Neural progenitor cell (in vitro differentiated cells): ENCODE data around the gene SND1. TPM values are rescaled to one million over a fixed set of nuclear protein-coding genes. Genes with fewer than 3 reads are reported as not detected.

Experiments
- DNase-seq: peaks from one replicate; pipeline ENCODE4 v3.0.0-alpha.2; 2016; ENCODE audit warnings: low spot score
- H2AFZ ChIP-seq: fragments of 200-600 bp; sonication (generic); replicated peaks from 2 replicates; pipeline ENCODE4 v1.6.1; 2016; ENCODE audit warnings: antibody characterized with exemption
- H3F3A ChIP-seq: fragments of 200-600 bp; sonication (generic); 2 replicates; pipeline ENCODE4 v1.6.1; 2016; ENCODE audit warnings: antibody characterized with exemption, low read depth
- H3K27ac ChIP-seq: fragments of 200-600 bp; sonication (generic); 2 replicates; pipeline ENCODE4 v1.5.1; 2016; ENCODE audit warnings: mild to moderate bottlenecking
- H3K27me3 ChIP-seq: fragments of 200-600 bp; sonication (generic); 2 replicates; pipeline ENCODE4 v1.6.1; 2016; ENCODE audit warnings: mild to moderate bottlenecking, moderate library complexity
- H3K36me3 ChIP-seq: fragments of 200-600 bp; sonication (generic); 2 replicates; pipeline ENCODE4 v1.5.1; 2016
- H3K4me1 ChIP-seq: fragments of 200-600 bp; sonication (generic); 2 replicates; pipeline ENCODE4 v1.6.1; 2016; ENCODE audit warnings: mixed run types
- H3K4me2 ChIP-seq: fragments of 200-600 bp; sonication (generic); 2 replicates; pipeline ENCODE4 v1.6.1; 2016
- H3K4me3 ChIP-seq: fragments of 200-600 bp; sonication (generic); 2 replicates; pipeline ENCODE4 v1.5.1; 2016
- H3K79me2 ChIP-seq: fragments of 200-600 bp; sonication (generic); 2 replicates; pipeline ENCODE4 v1.6.1; 2016; ENCODE audit warnings: low read depth
- H3K9ac ChIP-seq: fragments of 200-600 bp; sonication (generic); 2 replicates; pipeline ENCODE4 v1.6.1; 2016
- H3K9me3 ChIP-seq: fragments of 200-600 bp; sonication (generic); 2 replicates; pipeline ENCODE4 v1.5.1; 2016; ENCODE audit warnings: low read depth
- H4K20me1 ChIP-seq: fragments of 200-600 bp; sonication (generic); 2 replicates; pipeline ENCODE4 v1.6.1; 2016; ENCODE audit warnings: low read depth
- H3K27ac Mint-ChIP-seq: 3 replicates; pipeline ENCODE4 v1.8.0; 2021; ENCODE audit warnings: mixed read lengths
- H3K27me3 Mint-ChIP-seq: 2 replicates; pipeline ENCODE4 v1.8.0; 2022; ENCODE audit warnings: low read depth, mild to moderate bottlenecking, inconsistent platforms, moderate library complexity, mixed read lengths; ENCODE audit not compliant: insufficient read depth
- H3K36me3 Mint-ChIP-seq: 3 replicates; pipeline ENCODE4 v1.8.0; 2021; ENCODE audit warnings: mixed read lengths
- H3K4me1 Mint-ChIP-seq: 3 replicates; pipeline ENCODE4 v1.8.0; 2021; ENCODE audit warnings: mixed read lengths
- H3K4me3 Mint-ChIP-seq: 3 replicates; pipeline ENCODE4 v1.8.0; 2021; ENCODE audit warnings: mild to moderate bottlenecking, moderate library complexity, mixed read lengths
- H3K9me3 Mint-ChIP-seq: 3 replicates; pipeline ENCODE4 v1.8.0; 2020; ENCODE audit warnings: mixed read lengths
- EZH2 ChIP-seq: fragments of 200-600 bp; sonication (generic); IDR thresholded peaks from 2 replicates; pipeline ENCODE4 v1.6.1; 2017; ENCODE audit warnings: antibody characterized with exemption, mild to moderate bottlenecking, moderate library complexity
- EZH2phosphoT487 ChIP-seq: fragments of 200-600 bp; sonication (generic); IDR thresholded peaks from 2 replicates; pipeline ENCODE4 v1.6.1; 2017; ENCODE audit warnings: antibody characterized with exemption
- total RNA-seq: library from RNA; depleted of rRNA; stranded (reverse); fragments of >200 nt; gene quantifications from 2 replicates; pipeline ENCODE4 v1.2.3, GENCODE V29; 2015; ENCODE audit warnings: low replicate concordance
- TF ChIP-seq, protein P1 (sequence below): fragments of 200-600 bp; sonication (generic); IDR thresholded peaks from 2 replicates; pipeline ENCODE4 v1.5.1; 2017; ENCODE audit warnings: antibody characterized with exemption, mild to moderate bottlenecking

The SND1 gene
- total RNA-seq, 1 donor from 2014 or later, result 154 TPM

GRCh38 chr7:127632276-127632910 is 19.6 kb upstream of the SND1 start:
- H3K4me1 Mint-ChIP-seq, result no peaks in the 10 kb centered on the region
- no peaks in the 10 kb centered on the region for H3K36me3 Mint-ChIP-seq
- Histone ChIP-seq H3K79me2 (no peaks in the 10 kb centered on the region), H3K4me3 (no peak overlapping the region), H3K27ac (no peak overlapping the region), H3F3A (no peaks in the 10 kb centered on the region), H2AFZ (no peak overlapping the region), H3K27me3 (no peaks in the 10 kb centered on the region), H4K20me1 (no peaks in the 10 kb centered on the region), H3K36me3 (no peaks in the 10 kb centered on the region), H3K4me2 (no peak overlapping the region), H3K9ac (no peak overlapping the region), H3K4me1 (no peaks in the 10 kb centered on the region), H3K9me3 (no peaks in the 10 kb centered on the region)
- no peak for DNase-seq
- H3K27me3 Mint-ChIP-seq, result peaks cover 2% of the 10 kb centered on the region
- no peak overlapping the region for H3K4me3 Mint-ChIP-seq
- no peak for TF ChIP-seq EZH2phosphoT487
- no peak for TF ChIP-seq EZH2
- TF ChIP-seq, protein P1, sequence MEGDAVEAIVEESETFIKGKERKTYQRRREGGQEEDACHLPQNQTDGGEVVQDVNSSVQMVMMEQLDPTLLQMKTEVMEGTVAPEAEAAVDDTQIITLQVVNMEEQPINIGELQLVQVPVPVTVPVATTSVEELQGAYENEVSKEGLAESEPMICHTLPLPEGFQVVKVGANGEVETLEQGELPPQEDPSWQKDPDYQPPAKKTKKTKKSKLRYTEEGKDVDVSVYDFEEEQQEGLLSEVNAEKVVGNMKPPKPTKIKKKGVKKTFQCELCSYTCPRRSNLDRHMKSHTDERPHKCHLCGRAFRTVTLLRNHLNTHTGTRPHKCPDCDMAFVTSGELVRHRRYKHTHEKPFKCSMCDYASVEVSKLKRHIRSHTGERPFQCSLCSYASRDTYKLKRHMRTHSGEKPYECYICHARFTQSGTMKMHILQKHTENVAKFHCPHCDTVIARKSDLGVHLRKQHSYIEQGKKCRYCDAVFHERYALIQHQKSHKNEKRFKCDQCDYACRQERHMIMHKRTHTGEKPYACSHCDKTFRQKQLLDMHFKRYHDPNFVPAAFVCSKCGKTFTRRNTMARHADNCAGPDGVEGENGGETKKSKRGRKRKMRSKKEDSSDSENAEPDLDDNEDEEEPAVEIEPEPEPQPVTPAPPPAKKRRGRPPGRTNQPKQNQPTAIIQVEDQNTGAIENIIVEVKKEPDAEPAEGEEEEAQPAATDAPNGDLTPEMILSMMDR, result no peak
- no peaks in the 10 kb centered on the region for H3K9me3 Mint-ChIP-seq
- no peak overlapping the region for H3K27ac Mint-ChIP-seq

DNA sequence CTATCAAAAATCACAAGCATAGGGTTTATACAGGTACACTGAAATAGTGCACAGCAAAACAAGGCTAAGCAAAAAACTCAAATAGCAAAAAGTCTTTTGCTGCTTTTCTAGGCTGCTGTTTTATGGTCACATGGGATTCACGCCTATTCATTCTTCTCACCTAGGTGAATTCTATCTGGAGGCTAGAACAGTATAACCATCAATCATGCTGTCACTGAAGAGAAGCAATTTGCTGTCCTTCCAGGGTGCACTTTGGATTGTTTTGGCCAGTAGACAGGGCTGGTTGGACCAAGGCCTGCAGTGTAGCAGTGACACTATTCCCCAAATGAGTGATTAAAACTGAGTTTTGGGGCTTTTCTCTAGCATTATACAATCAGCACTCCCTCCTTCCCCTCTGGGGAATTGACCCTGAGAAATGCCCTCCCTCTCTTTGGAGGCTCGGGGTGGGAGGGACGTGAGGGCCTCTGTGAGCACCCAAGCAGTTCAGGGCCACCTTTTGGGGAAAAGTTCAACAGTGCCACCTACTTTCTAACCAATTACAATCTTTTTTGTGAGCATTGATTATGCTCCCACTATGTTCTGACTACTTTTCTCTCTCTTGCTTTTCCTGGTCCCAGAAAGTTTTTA is 16.2 kb upstream of the SND1 start:
- H3K27ac ChIP-seq, result no peak overlapping the region
- H3K27ac Mint-ChIP-seq, result no peak overlapping the region

GRCh38 chr7:127638197-127638596 is 13.8 kb upstream of the SND1 start:
- no peaks in the 10 kb centered on the region for H3K9me3 Mint-ChIP-seq

More for the DNA sequence above, 16.2 kb upstream of the SND1 start:
- H3K4me1 ChIP-seq, result no peaks in the 10 kb centered on the region
- Mint-ChIP-seq H3K4me1 (no peaks in the 10 kb centered on the region), H3K36me3 (no peaks in the 10 kb centered on the region), H3K27me3 (peaks cover 2% of the 10 kb centered on the region), H3K4me3 (no peak overlapping the region), H3K9me3 (no peaks in the 10 kb centered on the region)
- H3K4me3 ChIP-seq, result no peak overlapping the region
- TF ChIP-seq EZH2 (no peak), EZH2phosphoT487 (no peak)
- TF ChIP-seq, protein P1, result no peak
- no peak overlapping the region for H2AFZ ChIP-seq
- H3K4me2 ChIP-seq, result no peak overlapping the region
- H3K36me3 ChIP-seq, result no peaks in the 10 kb centered on the region
- no peak overlapping the region for H3K9ac ChIP-seq
- no peaks in the 10 kb centered on the region for H3F3A ChIP-seq
- DNase-seq, result no peak
- H3K27me3 ChIP-seq, result no peaks in the 10 kb centered on the region
- no peaks in the 10 kb centered on the region for H3K9me3 ChIP-seq
- H4K20me1 ChIP-seq, result no peaks in the 10 kb centered on the region
- no peaks in the 10 kb centered on the region for H3K79me2 ChIP-seq

More at GRCh38 chr7:127638197-127638596, 13.8 kb upstream of the SND1 start:
- no peaks in the 10 kb centered on the region for H3K36me3 Mint-ChIP-seq
- peaks cover 9% of the 10 kb centered on the region for H3K4me1 Mint-ChIP-seq
- Histone ChIP-seq H2AFZ (no peak overlapping the region), H4K20me1 (no peaks in the 10 kb centered on the region), H3K4me2 (no peak overlapping the region), H3K9me3 (no peaks in the 10 kb centered on the region), H3K79me2 (no peaks in the 10 kb centered on the region), H3K27ac (no peak overlapping the region), H3F3A (peaks cover 8% of the 10 kb centered on the region), H3K9ac (no peak overlapping the region), H3K4me1 (peaks cover 15% of the 10 kb centered on the region), H3K27me3 (no peaks in the 10 kb centered on the region), H3K36me3 (no peaks in the 10 kb centered on the region), H3K4me3 (no peak overlapping the region)
- H3K4me3 Mint-ChIP-seq, result no peak overlapping the region
- DNase-seq, result no peak
- no peaks in the 10 kb centered on the region for H3K27me3 Mint-ChIP-seq
- H3K27ac Mint-ChIP-seq, result no peak overlapping the region
- TF ChIP-seq EZH2phosphoT487, result no peak
- no peak for TF ChIP-seq EZH2
- TF ChIP-seq, protein P1, result no peak
